Head of caudate nucleus (tissue), 42 donors: ENCODE data around the gene LYVE1.

Experiments used
- DNase-seq, 42 donors: peaks; one replicate each; pipeline versions ENCODE4 v3.0.0 to v3.0.0-alpha.2; 2020 to 2021; ENCODE audit warnings: mixed read lengths in 7 of 42
- intact Hi-C: fragments of 100-400 bp; cut with DNase I; formaldehyde crosslinking; loops from one replicate; pipeline ENCODE4 v1.15.0; 2022

The LYVE1 gene

DNA sequence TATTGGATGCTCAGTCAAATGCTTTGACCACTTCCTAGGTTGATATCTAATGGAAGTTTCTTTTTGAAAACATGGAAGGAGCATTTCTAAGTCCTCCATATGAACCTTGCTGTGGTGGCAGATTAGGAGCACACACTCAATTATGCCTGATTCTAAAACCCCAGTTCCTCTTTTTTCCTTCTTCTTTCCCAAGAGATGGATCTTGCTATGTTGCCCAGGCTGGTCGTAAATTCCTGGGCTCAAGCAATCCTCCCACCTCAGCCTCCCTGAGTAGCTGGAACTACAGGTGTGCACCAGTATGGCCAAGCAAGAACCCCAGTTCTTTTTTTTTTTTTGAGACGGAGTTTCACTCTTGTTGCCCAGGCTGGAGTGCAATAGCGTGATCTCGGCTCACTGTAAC, 3.0 kb downstream of the LYVE1 start:
- DNase-seq = no peak
- intact Hi-C loops = no loop called here

DNA sequence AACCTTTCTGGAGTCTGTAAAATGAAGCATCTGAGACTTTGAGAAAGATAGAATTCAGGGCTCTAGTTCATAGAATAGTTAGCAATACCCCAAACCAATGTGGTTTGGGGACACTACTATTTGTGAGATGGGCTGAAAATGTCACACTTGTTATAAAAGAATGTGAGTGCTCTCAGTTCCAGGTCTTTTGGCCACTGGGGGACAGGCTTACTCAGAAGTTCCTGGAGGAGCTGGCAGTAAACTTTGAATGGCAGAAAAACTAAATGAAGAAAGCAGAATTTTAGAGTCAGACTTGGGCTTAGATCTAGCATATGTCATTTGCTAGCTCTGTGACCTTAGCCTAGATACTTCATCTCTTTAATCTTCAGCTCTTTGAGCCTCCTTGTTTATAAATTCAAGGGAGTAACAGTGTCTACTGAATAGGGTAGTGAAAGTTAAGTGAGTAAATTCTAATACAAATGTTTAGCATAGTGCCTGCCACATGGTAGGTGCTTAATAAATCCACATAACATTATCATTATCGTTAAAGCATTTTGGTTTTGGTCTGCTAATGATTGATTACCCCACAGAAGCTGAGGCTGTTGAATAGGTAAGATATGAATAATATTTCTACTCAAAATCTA, 3.7 kb downstream of the LYVE1 start:
- intact Hi-C loops = no loop called here
- DNase-seq = peak in 4 of 42 donors; percentile 12 to 44 (median 15)

DNA sequence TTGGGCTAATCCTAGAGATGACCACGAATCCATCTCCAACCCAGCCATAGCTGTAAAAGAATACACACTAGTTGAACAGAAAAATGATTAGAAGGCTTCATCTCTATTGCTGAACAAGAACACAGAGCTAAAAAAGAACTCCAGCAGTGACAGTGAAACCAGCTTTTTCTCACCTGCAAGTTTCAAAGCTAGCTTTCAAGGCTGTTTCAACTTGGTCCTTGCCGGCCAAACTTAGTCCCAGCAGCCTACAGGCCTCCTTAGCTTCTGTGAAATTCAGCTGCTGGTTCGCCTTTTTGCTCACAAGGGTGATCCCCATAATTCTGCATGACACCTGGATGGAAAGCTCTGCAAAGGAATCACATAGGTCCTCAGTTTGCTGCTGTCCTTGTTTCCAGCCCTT, 4.4 kb downstream of the LYVE1 start:
- intact Hi-C loops = no loop called here
- DNase-seq = no peak

DNA sequence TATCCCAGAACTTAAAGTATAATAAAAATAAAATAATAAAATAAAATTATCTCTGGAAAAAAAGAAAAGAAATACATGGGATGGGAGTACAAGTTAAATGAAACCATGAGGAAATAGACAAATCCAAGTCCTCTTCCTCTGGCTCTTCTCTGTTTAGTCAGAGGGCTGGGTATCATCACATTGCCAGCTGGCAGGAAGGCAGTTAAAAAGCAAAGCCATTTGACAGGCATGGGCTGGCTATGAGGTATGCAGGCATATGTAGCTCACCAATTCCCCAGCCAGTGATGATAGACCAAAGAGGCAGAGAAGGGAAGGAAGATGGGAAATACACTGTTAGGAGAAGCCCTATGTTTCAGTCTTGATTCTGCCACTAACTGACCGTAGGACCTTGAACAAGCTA, 6.5 kb downstream of the LYVE1 start:
- no peak for DNase-seq
- intact Hi-C loops = no loop called here

DNA sequence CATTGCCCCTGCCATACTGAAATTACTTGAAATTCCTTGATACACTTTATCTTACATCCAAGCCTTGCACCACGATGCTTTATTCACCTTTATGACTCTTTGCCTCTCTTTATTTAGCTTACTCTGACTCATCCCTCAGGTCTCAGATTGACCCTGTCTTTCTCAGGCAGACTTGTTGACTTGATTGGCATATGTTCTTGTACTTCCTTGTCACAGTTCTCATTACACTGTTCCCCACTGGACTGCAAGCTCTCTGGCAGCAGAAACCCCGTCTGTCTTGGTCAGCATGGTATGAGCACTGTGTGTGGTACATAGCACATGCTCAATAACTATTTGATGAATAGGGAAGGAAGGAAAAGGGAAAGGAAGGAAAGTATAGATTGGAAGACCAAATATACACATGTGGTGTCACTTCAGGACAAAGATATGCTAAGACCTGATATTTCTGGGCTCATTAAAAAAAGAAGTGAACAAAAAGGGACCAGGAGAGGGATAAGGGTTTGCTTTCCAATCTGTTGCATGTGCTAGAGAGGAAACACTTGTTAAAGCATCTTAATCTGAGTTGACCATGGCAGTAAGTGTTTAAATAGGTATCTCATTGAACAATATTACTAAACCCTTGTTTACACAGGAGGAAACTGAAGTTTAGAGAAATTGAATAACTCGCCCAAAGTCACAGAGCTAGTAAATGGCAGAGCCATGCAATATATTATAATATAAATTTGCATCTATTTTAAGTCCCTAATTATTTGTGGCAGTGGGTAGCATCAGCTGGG, 7.2 kb downstream of the LYVE1 start:
- intact Hi-C loops = no loop called here
- DNase-seq = no peak

DNA sequence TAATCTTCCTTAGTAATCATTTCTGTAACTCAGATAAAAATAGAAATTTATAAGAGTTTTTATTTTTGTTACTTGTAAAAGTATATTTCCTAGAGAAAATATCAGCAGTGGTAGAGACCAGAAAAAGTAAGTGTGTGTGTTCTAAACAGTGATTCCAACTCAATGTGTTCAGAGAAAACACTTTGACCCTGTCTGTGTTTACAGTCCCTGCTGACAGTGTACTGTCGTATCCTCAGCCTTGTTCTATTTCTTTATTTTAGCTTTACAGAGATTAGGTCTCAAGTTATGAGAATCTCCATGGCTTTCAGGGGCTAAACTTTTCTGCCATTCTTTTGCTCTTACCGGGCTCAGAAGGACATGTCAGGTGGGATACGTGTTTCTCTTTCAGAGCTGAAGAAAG, 10.2 kb downstream of the LYVE1 start:
- DNase-seq = no peak
- intact Hi-C loops = no loop called here

DNA sequence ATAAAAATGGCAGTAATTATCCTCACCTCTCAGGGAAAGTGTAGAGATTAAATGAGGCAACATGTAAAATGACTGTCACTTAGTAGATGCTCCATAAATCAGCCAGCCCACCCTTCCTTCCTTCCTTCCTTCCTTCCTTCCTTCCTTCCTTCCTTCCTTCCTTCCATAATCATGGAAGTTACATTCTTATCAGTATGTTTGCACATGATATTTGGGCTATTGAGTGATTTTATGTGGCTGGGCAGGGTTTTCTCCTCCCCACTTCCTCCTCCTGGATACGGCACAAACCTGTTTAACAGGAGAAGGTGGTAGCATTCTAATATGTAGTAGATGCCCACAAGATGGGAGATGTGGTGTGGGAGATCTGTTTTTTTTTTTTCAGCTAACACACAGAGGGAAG, 11.9 kb downstream of the LYVE1 start:
- DNase-seq = no peak

DNA sequence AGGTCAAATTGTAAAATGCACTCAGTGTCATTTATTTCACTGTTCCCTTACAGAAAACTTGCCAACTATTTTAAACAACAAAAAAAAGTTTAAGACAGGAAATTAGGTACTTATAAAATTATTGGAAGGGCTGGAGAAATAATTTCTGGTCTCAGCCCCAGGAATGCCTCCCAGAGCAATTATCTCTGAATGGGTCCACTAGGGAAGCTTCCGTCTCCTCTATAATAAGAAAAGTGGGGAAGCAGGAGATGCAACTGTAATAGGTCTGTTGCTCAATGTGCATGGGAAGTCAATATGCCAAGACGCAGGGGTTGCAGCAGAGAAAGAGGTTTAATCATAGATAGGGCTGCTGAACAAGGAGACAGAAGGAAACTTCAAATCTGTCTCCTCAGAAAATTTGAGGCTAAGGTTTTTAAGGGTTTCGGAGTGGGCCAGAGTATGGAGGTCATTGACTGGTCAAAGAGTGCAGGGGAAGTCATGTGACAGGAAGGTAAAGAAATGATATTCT, 16.6 kb downstream of the LYVE1 start:
- intact Hi-C loops = no loop called here

More for the DNA sequence above, 11.9 kb downstream of the LYVE1 start:
- intact Hi-C loops = no loop called here

DNA sequence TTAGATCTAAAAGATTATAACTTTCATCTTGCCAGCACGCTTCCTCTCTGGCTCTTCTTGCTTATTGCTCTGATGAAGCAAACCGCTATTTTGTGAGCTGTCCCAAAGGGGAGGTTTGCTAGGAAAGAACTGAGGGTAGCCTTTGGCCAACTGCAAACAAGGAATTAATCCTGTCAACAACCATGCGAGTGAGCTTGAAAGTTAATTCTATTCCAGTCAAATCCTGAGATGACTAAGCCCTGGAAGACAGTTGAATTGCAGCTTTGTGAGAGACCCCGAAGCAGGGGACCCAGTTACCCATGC, 17.2 kb downstream of the LYVE1 start:
- no peak for DNase-seq
- intact Hi-C loops = no loop called here

More for the DNA sequence above, 16.6 kb downstream of the LYVE1 start:
- no peak for DNase-seq

DNA sequence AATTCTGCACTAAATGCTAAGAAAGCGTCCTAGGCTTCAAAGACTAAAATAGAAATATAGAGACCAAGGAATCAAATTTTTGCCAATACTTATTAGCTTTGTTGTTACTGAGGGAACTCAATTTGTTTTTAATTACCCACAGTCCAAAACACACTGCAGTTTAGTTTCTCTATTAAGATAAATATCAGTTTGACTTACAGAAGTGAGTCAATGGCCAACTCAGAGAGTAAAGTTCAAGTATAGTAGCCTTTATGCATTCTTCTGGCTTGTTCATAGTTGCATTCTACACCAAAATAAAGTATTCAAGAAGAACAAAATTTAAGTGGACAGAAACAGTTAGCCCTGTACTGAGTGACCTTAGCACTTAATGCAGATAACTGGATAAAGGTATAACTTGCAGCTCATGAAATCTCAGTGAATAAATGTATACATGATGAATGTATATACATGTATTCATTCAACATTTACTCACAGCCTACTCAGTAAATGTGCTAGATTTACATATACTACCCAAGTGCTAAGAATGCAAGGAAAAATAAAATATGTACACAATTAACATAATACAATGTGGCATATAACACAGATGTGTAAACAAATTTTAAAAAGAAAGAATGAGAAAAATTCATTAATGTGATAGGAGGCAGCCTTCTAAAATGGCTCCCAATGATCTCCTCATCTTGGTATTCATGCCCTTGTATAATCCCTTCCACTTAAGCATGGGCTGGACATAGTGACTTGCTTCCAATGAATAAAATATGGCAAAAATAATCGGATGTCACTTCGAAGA, 17.8 kb downstream of the LYVE1 start:
- DNase-seq = no peak
- intact Hi-C loops = no loop called here

DNA sequence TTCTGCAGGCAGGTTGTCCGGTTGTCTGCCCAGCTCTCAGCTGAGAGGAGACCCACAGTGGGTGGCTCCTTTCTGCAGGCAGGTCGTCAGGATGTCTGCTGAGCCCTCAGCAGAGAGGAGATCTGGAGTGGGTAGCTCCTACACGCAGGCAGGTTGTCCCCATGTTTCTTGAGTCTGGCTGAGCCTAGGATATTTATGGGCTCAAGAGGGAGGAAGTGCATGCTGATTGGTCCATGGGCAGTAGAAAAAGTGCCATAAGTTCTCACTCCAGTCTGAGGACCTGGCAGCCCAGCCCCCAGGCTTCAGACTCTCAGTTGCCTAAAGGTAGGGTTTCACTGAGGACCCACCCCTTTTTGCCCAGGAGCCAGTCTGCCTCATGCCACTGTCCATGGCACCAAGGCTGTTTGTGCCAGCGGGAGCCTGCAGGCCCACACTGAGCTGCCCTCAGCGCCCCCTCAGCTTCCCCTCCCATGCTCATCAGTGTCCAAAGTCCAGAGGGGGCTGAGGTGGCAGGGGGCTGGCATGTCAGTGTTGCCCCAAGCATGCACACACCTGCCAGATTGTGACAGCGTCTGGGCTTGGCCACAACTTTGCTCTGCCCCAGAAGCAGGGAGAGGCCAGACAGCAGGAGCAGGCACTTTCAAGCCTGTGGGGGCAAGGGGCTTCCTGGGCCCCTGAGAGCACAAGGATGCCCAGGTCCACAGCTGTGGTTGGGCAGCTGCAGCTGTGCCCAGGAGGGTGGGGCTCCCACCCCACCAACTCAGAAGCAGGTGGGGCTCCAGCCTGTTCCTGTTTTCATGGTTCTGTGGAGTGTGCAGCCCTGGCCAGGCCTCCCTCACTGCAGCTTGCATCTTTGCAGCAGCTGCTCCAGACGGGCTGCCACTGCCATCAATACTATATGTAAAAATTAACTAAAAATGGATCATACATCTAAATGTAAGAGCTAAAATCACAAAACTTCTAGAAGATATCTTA, 23.7 kb downstream of the LYVE1 start:
- DNase-seq = no peak
- intact Hi-C loops = loop anchor here (5.0 to 10.0 kb wide), 2 partner anchors 132 to 190 kb away; no protein-coding TSS in a partner anchor

DNA sequence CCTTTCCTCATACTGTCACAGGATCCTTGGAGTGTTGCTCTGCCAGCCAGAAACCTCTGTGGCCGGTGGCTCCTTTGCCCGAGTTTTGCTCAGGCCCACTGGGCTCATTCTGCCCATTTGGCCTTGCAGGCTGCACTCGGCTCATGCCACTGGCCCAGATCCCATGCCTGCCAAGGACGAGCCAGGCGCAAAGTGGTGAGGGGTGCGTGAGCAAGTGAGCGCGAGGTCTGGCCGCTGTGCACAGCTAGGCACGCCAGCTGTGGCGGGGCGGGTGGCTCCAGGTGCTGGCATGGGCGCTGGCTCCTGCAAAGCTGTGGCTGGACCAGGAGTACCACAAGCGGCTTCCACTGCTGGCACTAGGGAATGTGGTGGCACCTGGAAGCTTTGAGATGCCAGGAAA, 24.7 kb downstream of the LYVE1 start:
- DNase-seq = no peak
- intact Hi-C loops = loop anchor here (5.0 to 10.0 kb wide), 2 partner anchors 131 to 191 kb away; no protein-coding TSS in a partner anchor

DNA sequence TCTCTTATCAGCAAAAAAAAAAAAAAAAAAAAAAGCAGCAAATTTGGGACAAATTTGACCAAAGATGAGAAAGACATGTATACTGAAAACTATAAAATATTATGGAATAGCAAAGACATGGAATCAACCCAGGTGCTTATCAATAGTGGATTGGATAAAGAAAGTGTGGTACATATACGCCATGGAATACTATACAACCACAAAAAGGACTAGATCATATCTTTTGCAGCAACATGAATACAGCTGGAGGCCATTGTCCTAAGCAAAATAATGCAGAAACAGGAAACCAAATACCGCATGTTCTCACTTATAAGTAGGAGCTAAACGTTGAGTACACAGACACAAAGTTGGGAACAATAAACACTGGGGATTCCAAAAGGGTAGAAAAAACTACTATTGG, 25.7 kb downstream of the LYVE1 start:
- intact Hi-C loops = loop anchor here (5.0 to 10.0 kb wide), 2 partner anchors 130 to 192 kb away; no protein-coding TSS in a partner anchor
- no peak for DNase-seq

DNA sequence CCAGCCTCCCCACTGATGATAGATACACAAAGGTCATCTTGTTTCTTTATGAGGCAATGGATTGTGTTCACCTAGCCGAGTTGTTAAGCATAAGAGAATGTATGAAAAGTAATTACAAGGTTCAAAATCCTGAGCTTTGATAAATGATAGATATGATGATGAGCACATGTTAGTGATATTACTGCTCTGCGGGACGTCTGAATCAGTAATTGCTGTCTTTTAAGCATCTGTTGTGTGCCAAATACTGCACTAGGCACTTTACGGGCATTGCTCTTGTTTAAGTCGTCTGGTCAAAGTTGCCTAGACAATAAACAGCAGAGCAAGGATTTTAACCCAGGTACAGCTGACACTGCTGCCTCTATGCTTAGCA, 26.9 kb downstream of the LYVE1 start:
- no peak for DNase-seq
- intact Hi-C loops = loop anchor here (5.0 to 10.0 kb wide), 2 partner anchors 129 to 193 kb away; no protein-coding TSS in a partner anchor

DNA sequence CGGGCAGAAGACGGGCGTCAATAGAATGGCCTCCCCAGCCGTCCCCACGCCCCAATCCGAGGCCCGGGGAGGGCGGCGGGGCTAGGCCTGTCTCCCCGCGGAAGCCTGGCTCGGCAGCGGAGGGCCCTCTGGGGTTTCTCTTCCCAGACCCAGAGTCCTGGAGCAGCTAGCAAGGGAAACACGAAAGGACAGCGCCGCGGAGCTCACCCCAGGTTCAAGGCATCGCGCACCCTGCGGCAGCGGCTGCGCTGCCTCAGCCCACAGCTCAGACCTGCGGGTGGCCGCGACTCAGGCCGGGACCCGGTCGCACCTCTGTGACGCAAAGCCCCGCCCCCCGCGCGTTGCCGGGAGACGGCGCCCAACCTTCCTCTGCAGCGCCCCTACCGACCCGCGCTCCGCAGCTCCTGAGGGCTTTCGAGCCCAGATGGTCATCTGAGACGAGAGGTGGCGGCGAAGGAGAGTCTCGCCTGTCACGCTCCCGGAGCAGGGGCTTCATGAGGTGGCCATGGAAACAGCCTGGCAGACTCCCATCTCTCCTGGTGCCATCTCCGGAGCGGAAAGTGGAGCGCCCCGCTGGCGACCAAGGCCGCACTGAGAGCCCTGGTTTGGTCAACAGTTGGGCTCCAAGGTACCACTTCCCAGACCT, 27.4 kb downstream of the LYVE1 start, which contains the start of gene RNF141:
Gene RNF141 (minus strand): TSS at position 273 of the 646 bp plus-strand sequence. CDS start 7,029 bp downstream, outside the sequence.
- peak; percentile 90 to 99 (median 97) for DNase-seq
- intact Hi-C loops = loop anchor here (5.0 to 10.0 kb wide), 2 partner anchors 129 to 194 kb away; no protein-coding TSS in a partner anchor

DNA sequence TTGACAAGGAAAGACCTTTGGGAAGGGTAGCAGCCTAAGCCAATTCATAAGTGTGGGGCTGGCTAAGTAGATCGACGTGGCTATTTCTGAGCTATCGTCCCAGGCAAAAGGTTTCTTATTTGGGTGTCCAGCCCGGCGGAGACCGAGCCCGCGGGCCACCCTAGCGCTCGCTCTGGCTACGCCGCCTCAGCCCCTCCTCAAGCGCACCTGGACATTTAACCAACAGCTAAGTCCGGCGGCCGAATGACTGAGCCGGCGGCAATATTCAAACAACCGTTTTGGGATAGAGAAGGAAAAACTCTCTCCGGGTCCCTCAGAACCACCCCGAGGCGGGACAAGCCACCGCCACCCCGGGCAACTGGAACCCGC, 27.9 kb downstream of the LYVE1 start:
- DNase-seq = peak in 7 of 42 donors; percentile 22 to 50 (median 25)
- intact Hi-C loops = loop anchor here (5.0 to 10.0 kb wide), 2 partner anchors 128 to 194 kb away; no protein-coding TSS in a partner anchor

DNA sequence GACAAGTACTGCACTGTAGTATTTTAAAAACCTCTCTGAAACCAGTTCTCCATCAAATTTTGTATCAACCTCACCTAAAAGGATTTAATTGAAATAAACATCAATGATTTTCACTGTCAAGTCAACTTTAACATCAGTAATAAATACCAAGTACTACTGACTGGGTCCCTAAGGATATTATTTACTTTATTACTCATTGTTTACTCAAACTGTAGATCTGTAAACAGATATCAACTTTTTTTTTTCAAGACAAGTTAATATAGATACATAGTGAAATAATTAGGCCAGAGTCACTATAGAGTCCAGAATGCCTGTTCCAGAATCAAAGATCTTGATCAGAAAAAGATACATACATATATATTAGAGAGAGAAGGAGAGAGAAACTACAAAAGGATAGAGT, 29.1 kb downstream of the LYVE1 start:
- intact Hi-C loops = no loop called here
- no peak for DNase-seq

DNA sequence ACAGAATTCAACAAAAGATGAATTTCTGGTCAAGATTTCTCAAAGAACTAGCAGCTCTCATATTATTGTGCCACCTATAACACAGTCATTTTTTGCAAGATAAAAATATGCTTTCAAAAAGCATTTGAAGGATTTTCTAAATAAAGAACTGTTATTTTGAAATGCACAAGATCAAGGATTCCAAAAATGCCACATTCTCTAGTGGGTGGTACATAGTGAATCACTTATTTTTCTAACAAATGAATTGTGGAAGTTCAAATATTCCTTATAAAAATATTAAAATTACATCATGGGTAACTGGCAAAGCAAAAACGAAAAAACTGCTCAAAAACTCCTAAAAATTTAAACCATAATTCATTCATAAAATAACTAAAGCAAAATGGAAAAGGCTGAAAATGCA, 29.5 kb downstream of the LYVE1 start:
- DNase-seq = no peak
- intact Hi-C loops = no loop called here
